GM23338 (cell line): ENCODE data around the gene INPP4B. TPM values are rescaled to one million over a fixed set of nuclear protein-coding genes. Genes with fewer than 3 reads are reported as not detected.

Source experiments
- ATAC-seq: fragments of 200-7000 bp; cut with Tn5 transposase; 3 replicates; pipeline ENCODE4 v1.9.1; 2020
- DNase-seq: peaks from one replicate; pipeline ENCODE4 v3.0.0-alpha.2; 2015; ENCODE audit warnings: low spot score
- H2AFZ ChIP-seq: fragments of 200-600 bp; sonication (generic); 2 replicates; pipeline ENCODE4 v1.8.0; 2016; ENCODE audit warnings: antibody characterized with exemption, mild to moderate bottlenecking, moderate library complexity
- H3F3A ChIP-seq: fragments of 200-600 bp; sonication (generic); replicated peaks from 2 replicates; pipeline ENCODE4 v1.8.0; 2017; ENCODE audit warnings: antibody characterized with exemption, mixed run types, low read depth
- H3K27ac ChIP-seq: fragments of 200-600 bp; sonication (generic); 2 replicates; pipeline ENCODE4 v1.6.1; 2016; ENCODE audit warnings: low read depth
- H3K27me3 ChIP-seq: fragments of 200-600 bp; sonication (generic); 2 replicates; pipeline ENCODE4 v1.8.0; 2016; ENCODE audit warnings: mild to moderate bottlenecking, mixed run types, moderate library complexity; ENCODE audit not compliant: insufficient read depth
- H3K36me3 ChIP-seq: fragments of 200-600 bp; sonication (generic); 2 replicates; pipeline ENCODE4 v1.8.0; 2016; ENCODE audit warnings: mild to moderate bottlenecking; ENCODE audit not compliant: insufficient read depth
- H3K4me1 ChIP-seq: fragments of 200-600 bp; sonication (generic); 2 replicates; pipeline ENCODE4 v1.8.0; 2016; ENCODE audit warnings: mild to moderate bottlenecking, moderate library complexity; ENCODE audit not compliant: insufficient read depth
- H3K4me2 ChIP-seq: fragments of 200-600 bp; sonication (generic); 2 replicates; pipeline ENCODE4 v1.7.1; 2017; ENCODE audit warnings: mixed run types
- H3K4me3 ChIP-seq: fragments of 200-600 bp; sonication (generic); 2 replicates; pipeline ENCODE4 v1.6.1; 2016; ENCODE audit warnings: mixed run types
- H3K79me2 ChIP-seq: fragments of 200-600 bp; sonication (generic); replicated peaks from 2 replicates; pipeline ENCODE4 v1.8.0; 2017; ENCODE audit warnings: mild to moderate bottlenecking; ENCODE audit not compliant: insufficient read depth
- H3K9me2 ChIP-seq: fragments of 200-600 bp; sonication (generic); 2 replicates; pipeline ENCODE4 v1.8.0; 2017; ENCODE audit not compliant: insufficient read depth
- H4K20me1 ChIP-seq: fragments of 200-600 bp; sonication (generic); replicated peaks from 2 replicates; pipeline ENCODE4 v1.8.0; 2017; ENCODE audit warnings: mild to moderate bottlenecking; ENCODE audit not compliant: insufficient read depth
- H3K27ac Mint-ChIP-seq: 2 replicates; pipeline ENCODE4 v1.8.0; 2020; ENCODE audit warnings: inconsistent platforms, mild to moderate bottlenecking, moderate library complexity, mixed read lengths
- H3K27me3 Mint-ChIP-seq: 3 replicates; pipeline ENCODE4 v1.8.0; 2022; ENCODE audit warnings: low read depth, mild to moderate bottlenecking, moderate library complexity, mixed read lengths, inconsistent platforms; ENCODE audit not compliant: insufficient read depth, poor library complexity
- H3K36me3 Mint-ChIP-seq: 3 replicates; pipeline ENCODE4 v1.8.0; 2021; ENCODE audit warnings: low read depth, mild to moderate bottlenecking, inconsistent platforms, moderate library complexity, mixed read lengths
- H3K4me1 Mint-ChIP-seq: 3 replicates; pipeline ENCODE4 v1.8.0; 2020; ENCODE audit warnings: mild to moderate bottlenecking, inconsistent platforms, mixed read lengths
- H3K4me3 Mint-ChIP-seq: 3 replicates; pipeline ENCODE4 v1.8.0; 2021; ENCODE audit warnings: moderate library complexity, mild to moderate bottlenecking, inconsistent platforms, mixed read lengths
- H3K9me3 Mint-ChIP-seq: 3 replicates; pipeline ENCODE4 v1.8.0; 2020; ENCODE audit warnings: moderate library complexity, mild to moderate bottlenecking, inconsistent platforms, mixed read lengths
- CTCF ChIP-seq, 2 experiments: fragments of 200-600 bp in 1 of 2; sonication (generic) in 1 of 2; conservative IDR thresholded peaks; 2 replicates each; pipeline versions ENCODE4 v1.5.1 to v1.6.1; 2016 to 2017; ENCODE audit warnings: antibody characterized with exemption in 2 of 2, low read depth in 2 of 2, mild to moderate bottlenecking in 2 of 2, moderate library complexity in 1 of 2
- ETS1 ChIP-seq: IDR thresholded peaks from 2 replicates; pipeline ENCODE4 v1.6.1; 2016; ENCODE audit warnings: antibody characterized with exemption
- EZH2 ChIP-seq: fragments of 200-600 bp; sonication (generic); IDR thresholded peaks from one replicate; pipeline ENCODE4 v1.8.0; 2017; ENCODE audit warnings: antibody characterized with exemption, mild to moderate bottlenecking, low read depth; ENCODE audit not compliant: unreplicated experiment
- EZH2phosphoT487 ChIP-seq: fragments of 200-600 bp; sonication (generic); IDR thresholded peaks from one replicate; pipeline ENCODE4 v1.8.1; 2018; ENCODE audit warnings: antibody characterized with exemption; ENCODE audit not compliant: unreplicated experiment
- NANOG ChIP-seq: IDR thresholded peaks from 2 replicates; pipeline ENCODE4 v1.6.1; 2016; ENCODE audit warnings: antibody characterized with exemption, borderline replicate concordance
- POLR2AphosphoS5 ChIP-seq: IDR thresholded peaks from 2 replicates; pipeline ENCODE4 v1.6.1; 2016; ENCODE audit warnings: antibody characterized with exemption, low read depth
- REST ChIP-seq: IDR thresholded peaks from one replicate; pipeline ENCODE4 v1.6.1; 2018; ENCODE audit warnings: antibody characterized with exemption; ENCODE audit not compliant: unreplicated experiment
- ZNF114 ChIP-seq: fragments of 250-450 bp; sonication (Bioruptor Pico); IDR thresholded peaks from 2 replicates; pipeline ENCODE4 v1.5.0; 2020; ENCODE audit warnings: mild to moderate bottlenecking, moderate library complexity
- ZNF331 ChIP-seq: fragments of 250-450 bp; sonication (Bioruptor Pico); IDR thresholded peaks from 2 replicates; pipeline ENCODE4 v1.5.0; 2020; ENCODE audit warnings: low read depth, mild to moderate bottlenecking, moderate library complexity
- ZNF462 ChIP-seq: fragments of 250-450 bp; sonication (Bioruptor Pico); IDR thresholded peaks from 2 replicates; pipeline ENCODE4 v1.5.0; 2020; ENCODE audit warnings: mild to moderate bottlenecking, moderate library complexity
- polyA plus RNA-seq: library from polyadenylated mRNA; unstranded; fragments of >200 nt; fragmentation: Nextera tagmentation; extraction: Ambion mirVana; gene quantifications from 2 replicates; pipeline ENCODE4 v1.2.1, GENCODE V29; 2016
- total RNA-seq: library from RNA; depleted of rRNA; stranded (reverse); fragments of >200 nt; shearing (Covaris generic); gene quantifications from 2 replicates; pipeline ENCODE4 v1.2.3, GENCODE V29; 2014

INPP4B gene
- total and polyA plus RNA-seq, 2 experiments from 2014 or later: 0.11 to 0.14 TPM

GRCh38 chr4:142383800-142384470, 462.2 kb downstream of the INPP4B start (continued):
- TF ChIP-seq ZNF114 (CRISPR knock-in tag): no peak
- TF ChIP-seq NANOG: no peak
- no peak for TF ChIP-seq ETS1

GRCh38 chr4:142383354-142383753, 462.7 kb downstream of the INPP4B start:
- H3K9me3 Mint-ChIP-seq: no peaks in the 10 kb centered on the region
- no peak overlapping the region for H3K27ac Mint-ChIP-seq
- no peak for ATAC-seq
- Histone ChIP-seq H2AFZ (no peak overlapping the region), H3K4me1 (no peaks in the 10 kb centered on the region), H3K27ac (no peak overlapping the region), H3K9me2 (peaks cover 4% of the 10 kb centered on the region; the same call in 1 of the 2 replicates), H3K27me3 (no peaks in the 10 kb centered on the region), H3K4me3 (no peak overlapping the region), H3K36me3 (no peaks in the 10 kb centered on the region), H3F3A (no peaks in the 10 kb centered on the region), H3K4me2 (no peak overlapping the region), H3K79me2 (no peaks in the 10 kb centered on the region), H4K20me1 (no peaks in the 10 kb centered on the region)
- H3K4me1 Mint-ChIP-seq: peaks cover 6% of the 10 kb centered on the region; the same call in 2 of the 3 replicates
- H3K27me3 Mint-ChIP-seq: no peaks in the 10 kb centered on the region
- H3K36me3 Mint-ChIP-seq: no peaks in the 10 kb centered on the region
- no peak for DNase-seq
- H3K4me3 Mint-ChIP-seq: no peak overlapping the region
- no peak for TF ChIP-seq EZH2
- TF ChIP-seq POLR2AphosphoS5: no peak
- TF ChIP-seq ZNF114 (CRISPR knock-in tag): no peak
- TF ChIP-seq CTCF (conservative IDR thresholded peaks at IDR 0.05; ENCODE audit: low read depth in 2 of 2): no peak
- TF ChIP-seq REST: no peak
- no peak for TF ChIP-seq EZH2phosphoT487
- TF ChIP-seq ZNF462 (CRISPR knock-in tag): no peak
- TF ChIP-seq ZNF331: no peak
